Esophagus muscularis mucosa (tissue), 3 donors: ENCODE data around the gene OR10AD1.

Experiments
- POLR2A ChIP-seq: fragments of 450-650 bp; IDR thresholded peaks from one replicate; pipeline ENCODE4 v1.6.1; 2017; ENCODE audit warnings: antibody characterized with exemption, moderate library complexity, mild to moderate bottlenecking, low read depth
- TF ChIP-seq, protein P1 (sequence below), 3 experiments: fragments of 200-600 bp in 2 of 3; fragments of 450-650 bp in 1 of 3; sonication (generic) in 2 of 3; IDR thresholded peaks; one replicate each; pipeline ENCODE4 v1.5.1; 2017 to 2019; ENCODE audit warnings: antibody characterized with exemption in 3 of 3, mild to moderate bottlenecking in 2 of 3, moderate library complexity in 1 of 3

GRCh38 chr12:48194799-48195201 is 8.3 kb downstream of the OR10AD1 start:
- TF ChIP-seq, protein P1, sequence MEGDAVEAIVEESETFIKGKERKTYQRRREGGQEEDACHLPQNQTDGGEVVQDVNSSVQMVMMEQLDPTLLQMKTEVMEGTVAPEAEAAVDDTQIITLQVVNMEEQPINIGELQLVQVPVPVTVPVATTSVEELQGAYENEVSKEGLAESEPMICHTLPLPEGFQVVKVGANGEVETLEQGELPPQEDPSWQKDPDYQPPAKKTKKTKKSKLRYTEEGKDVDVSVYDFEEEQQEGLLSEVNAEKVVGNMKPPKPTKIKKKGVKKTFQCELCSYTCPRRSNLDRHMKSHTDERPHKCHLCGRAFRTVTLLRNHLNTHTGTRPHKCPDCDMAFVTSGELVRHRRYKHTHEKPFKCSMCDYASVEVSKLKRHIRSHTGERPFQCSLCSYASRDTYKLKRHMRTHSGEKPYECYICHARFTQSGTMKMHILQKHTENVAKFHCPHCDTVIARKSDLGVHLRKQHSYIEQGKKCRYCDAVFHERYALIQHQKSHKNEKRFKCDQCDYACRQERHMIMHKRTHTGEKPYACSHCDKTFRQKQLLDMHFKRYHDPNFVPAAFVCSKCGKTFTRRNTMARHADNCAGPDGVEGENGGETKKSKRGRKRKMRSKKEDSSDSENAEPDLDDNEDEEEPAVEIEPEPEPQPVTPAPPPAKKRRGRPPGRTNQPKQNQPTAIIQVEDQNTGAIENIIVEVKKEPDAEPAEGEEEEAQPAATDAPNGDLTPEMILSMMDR (IDR thresholded peaks at IDR 0.05) = no peak
- no peak for TF ChIP-seq POLR2A
